Measurements from ENCODE around the gene RAET1G. TPM values are rescaled to one million over a fixed set of nuclear protein-coding genes. Genes with fewer than 3 reads are reported as not detected.

Gene RAET1G, protein sequence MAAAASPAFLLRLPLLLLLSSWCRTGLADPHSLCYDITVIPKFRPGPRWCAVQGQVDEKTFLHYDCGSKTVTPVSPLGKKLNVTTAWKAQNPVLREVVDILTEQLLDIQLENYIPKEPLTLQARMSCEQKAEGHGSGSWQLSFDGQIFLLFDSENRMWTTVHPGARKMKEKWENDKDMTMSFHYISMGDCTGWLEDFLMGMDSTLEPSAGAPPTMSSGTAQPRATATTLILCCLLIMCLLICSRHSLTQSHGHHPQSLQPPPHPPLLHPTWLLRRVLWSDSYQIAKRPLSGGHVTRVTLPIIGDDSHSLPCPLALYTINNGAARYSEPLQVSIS
- total RNA-seq (0.74 and 1.6 TPM in 2 replicates), polyA plus RNA-seq (2.1 and 3.3 TPM in 2 replicates), polyA minus RNA-seq (0.44 and 3.4 TPM in 2 replicates), Bru-seq, nascent RNA (percentile 24 among the genes with signal in this experiment), BruChase-seq, experiment 1, labeled RNA remaining after a 6-hour chase (percentile 18 among the genes with signal in this experiment), BruChase-seq, experiment 2, labeled RNA remaining after a 2-hour chase (not detected)
- 2.3 and 2.6 TPM in 2 replicates for polyA plus RNA-seq (2011; cell fraction: cytosol; rRNA removed)
- polyA plus RNA-seq (2011; cell fraction: nucleus; rRNA removed) = 0.86 and 1.2 TPM in 2 replicates
- 1.7 and 2.4 TPM in 2 replicates for polyA plus RNA-seq (2012)
- 1.2 TPM for polyA minus RNA-seq (2011; cell fraction: cytosol; rRNA and poly(A)+ RNA removed)
- polyA minus RNA-seq (2011; cell fraction: nucleus; rRNA and poly(A)+ RNA removed) = 0.43 TPM in 1 of 2 replicates, not detected in the other
- long read RNA-seq, partial matches to known transcripts = 0 of 3 reads
- long read RNA-seq, other reads (novel, unspliced or antisense) = 0 of 3 reads

GRCh38 chr6:149922642-149923326 lies at the start of gene RAET1G:
Gene RAET1G (minus strand): TSS chr6:149923121. CDS start chr6:149923010, 111 bp downstream.
- CTCF ChIA-PET = interaction anchor here (0.6 to 1.5 kb wide), 7 partner anchors 18 to 94 kb away, joined by 3 to 5 read pairs (median 4); no protein-coding TSS in a partner anchor
- no peak within 1 kb of the TSS for H3K27ac ChIP-seq (ENCODE audit: insufficient read depth, low read depth, low read length)
- peak; percentile 97 for FAIRE-seq
- H3K9me3 ChIP-seq (replicated peaks; ENCODE audit: control insufficient read depth, insufficient read depth, low read length) = no peaks in the 10 kb centered on the region
- peak within 1 kb of the TSS; percentile 83 for H2AFZ ChIP-seq (ENCODE audit: low read depth, low read length)
- H3K4me1 ChIP-seq (ENCODE audit: control insufficient read depth, extremely low read depth, insufficient read depth, low read length) = peaks cover 4% of the 10 kb centered on the region
- H4K20me1 ChIP-seq (replicated peaks; ENCODE audit: control insufficient read depth, extremely low read depth, insufficient read depth, low read length) = no peaks in the 10 kb centered on the region
- H3K27me3 ChIP-seq (ENCODE audit: control insufficient read depth in 2 of 2, insufficient read depth in 2 of 2, low read length in 2 of 2) = peaks cover 9 to 11% of the 10 kb centered on the region in 2 experiments
- H3K9me1 ChIP-seq (replicated peaks; ENCODE audit: control insufficient read depth, extremely low read depth, insufficient read depth, low read length) = no peaks in the 10 kb centered on the region
- no peaks in the 10 kb centered on the region for H3K36me3 ChIP-seq (ENCODE audit: control insufficient read depth in 2 of 2, extremely low read depth in 1 of 2, insufficient read depth in 2 of 2, low read length in 2 of 2)
- H3K4me2 ChIP-seq (ENCODE audit: insufficient read depth, low read length) = peak within 1 kb of the TSS; percentile 42
- dilution Hi-C loops (cut with MboI; ENCODE audit: extremely low pct_ligation_motif_present, low sequenced_read_pairs) (no loop called here), intact Hi-C loops (cut with micrococcal nuclease) (loop anchor here (5.0 to 10.0 kb wide), 2 partner anchors 355 to 898 kb away; partner anchors contain the start of gene GINM1)
- H3K79me2 ChIP-seq (ENCODE audit: control insufficient read depth, insufficient read depth, low read length) = no peaks in the 10 kb centered on the region
- BruUV-seq (replicated peaks) = no TSS peak
- DNase-seq (ENCODE audit: low read depth, low spot score) = peak; percentile 94
- POLR2A ChIA-PET = interaction anchor here (0.7 kb wide), 1 partner anchor 75 kb away, joined by 3 read pairs; no protein-coding TSS in a partner anchor
- H3K9ac ChIP-seq (replicated peaks; ENCODE audit: extremely low read depth, insufficient read depth, low read length) = no peak within 1 kb of the TSS
- peak within 1 kb of the TSS; percentile 9 to 57 (median 17) for H3K4me3 ChIP-seq (replicated peaks in 1 of 3; ENCODE audit: insufficient read depth in 1 of 3, low read depth in 1 of 3, low read length in 3 of 3)
- TF ChIP-seq GATA2 (IDR thresholded peaks at IDR 0.05; ENCODE audit: insufficient read depth, insufficient read length, low read depth, low read length) = no peak
- no peak for TF ChIP-seq EZH2 (IDR thresholded peaks at IDR 0.05; ENCODE audit: borderline replicate concordance, low read depth, low read length, severe bottlenecking)
- no peak for TF ChIP-seq JUN (IDR thresholded peaks at IDR 0.05; ENCODE audit: borderline replicate concordance, insufficient read depth, insufficient read length, low read depth)
- TF ChIP-seq MAX (IDR thresholded peaks at IDR 0.05; ENCODE audit: insufficient read depth, insufficient read length) = no peak
- TF ChIP-seq POLR2AphosphoS5 (IDR thresholded peaks at IDR 0.05; ENCODE audit: insufficient read depth, low read depth, low read length) = peak; percentile 22
- TF ChIP-seq POLR2A (IDR thresholded peaks at IDR 0.05; ENCODE audit: low read depth, low read length) = peak; percentile 33
- no peak for TF ChIP-seq MYC (IDR thresholded peaks at IDR 0.05; ENCODE audit: low read depth, low read length)
- TF ChIP-seq FOS (IDR thresholded peaks at IDR 0.05; ENCODE audit: borderline replicate concordance, insufficient read depth, low read length) = no peak
- TF ChIP-seq, protein P1, sequence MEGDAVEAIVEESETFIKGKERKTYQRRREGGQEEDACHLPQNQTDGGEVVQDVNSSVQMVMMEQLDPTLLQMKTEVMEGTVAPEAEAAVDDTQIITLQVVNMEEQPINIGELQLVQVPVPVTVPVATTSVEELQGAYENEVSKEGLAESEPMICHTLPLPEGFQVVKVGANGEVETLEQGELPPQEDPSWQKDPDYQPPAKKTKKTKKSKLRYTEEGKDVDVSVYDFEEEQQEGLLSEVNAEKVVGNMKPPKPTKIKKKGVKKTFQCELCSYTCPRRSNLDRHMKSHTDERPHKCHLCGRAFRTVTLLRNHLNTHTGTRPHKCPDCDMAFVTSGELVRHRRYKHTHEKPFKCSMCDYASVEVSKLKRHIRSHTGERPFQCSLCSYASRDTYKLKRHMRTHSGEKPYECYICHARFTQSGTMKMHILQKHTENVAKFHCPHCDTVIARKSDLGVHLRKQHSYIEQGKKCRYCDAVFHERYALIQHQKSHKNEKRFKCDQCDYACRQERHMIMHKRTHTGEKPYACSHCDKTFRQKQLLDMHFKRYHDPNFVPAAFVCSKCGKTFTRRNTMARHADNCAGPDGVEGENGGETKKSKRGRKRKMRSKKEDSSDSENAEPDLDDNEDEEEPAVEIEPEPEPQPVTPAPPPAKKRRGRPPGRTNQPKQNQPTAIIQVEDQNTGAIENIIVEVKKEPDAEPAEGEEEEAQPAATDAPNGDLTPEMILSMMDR (IDR thresholded peaks at IDR 0.05; ENCODE audit: extremely low read depth in 1 of 2, insufficient read depth in 1 of 2, low read depth in 1 of 2, low read length in 2 of 2) = no peak

All from endothelial cell of umbilical vein (primary cell).